HepG2 (cell line): ENCODE measurements around the gene JPT1. TPM values are rescaled to one million over a fixed set of nuclear protein-coding genes. Genes with fewer than 3 reads are reported as not detected.

Experiments
- AGO2 ChIP-seq: fragments of 200-400 bp; formaldehyde crosslinking; optimal IDR thresholded peaks from 2 replicates; pipeline ENCODE3; 2017; ENCODE audit warnings: mild to moderate bottlenecking, low read depth, low read length, moderate library complexity
- CAMTA2 ChIP-seq: sonication (generic); formaldehyde crosslinking; IDR thresholded peaks from 2 replicates; pipeline ENCODE4 v1.4.0; 2020; ENCODE audit warnings: mild to moderate bottlenecking, missing genetic modification reagents, borderline replicate concordance
- CREB1 ChIP-seq, 2 experiments: fragments of 450-650 bp in 1 of 2; IDR thresholded peaks; 2 replicates each; pipeline ENCODE4 v1.6.1; 2016 to 2017; ENCODE audit warnings: control low read depth in 1 of 2, mild to moderate bottlenecking in 1 of 2, missing compliant biosample characterization in 1 of 2, missing genetic modification characterization in 1 of 2
- ELF3 ChIP-seq: IDR thresholded peaks from 2 replicates; pipeline ENCODE4 v1.6.1; 2016; ENCODE audit warnings: missing genetic modification reagents, missing compliant biosample characterization
- HNRNPK ChIP-seq: fragments of 200-400 bp; formaldehyde crosslinking; IDR thresholded peaks from 2 replicates; pipeline ENCODE4 v1.6.1; 2018; ENCODE audit warnings: low read length, low read depth, moderate library complexity, mild to moderate bottlenecking; ENCODE audit not compliant: poor library complexity, severe bottlenecking
- HNRNPUL1 ChIP-seq: fragments of 200-400 bp; formaldehyde crosslinking; IDR thresholded peaks from 2 replicates; pipeline ENCODE4 v1.6.1; 2017; ENCODE audit warnings: low read depth, mild to moderate bottlenecking, low read length, moderate library complexity
- MIER3 ChIP-seq: IDR thresholded peaks from 2 replicates; pipeline ENCODE4 v1.6.1; 2016; ENCODE audit warnings: missing compliant biosample characterization, borderline replicate concordance
- NPAS2 ChIP-seq: sonication (generic); formaldehyde crosslinking; IDR thresholded peaks from 2 replicates; pipeline ENCODE4 v1.8.0; 2022; ENCODE audit warnings: mild to moderate bottlenecking, missing genetic modification reagents, borderline replicate concordance
- SOX6 ChIP-seq, 2 experiments: fragments of 450-650 bp in 1 of 2; sonication (generic) in 1 of 2; formaldehyde crosslinking in 1 of 2; IDR thresholded peaks; 2 replicates each; pipeline versions ENCODE4 v1.4.0 to v1.6.1; 2017 to 2020; ENCODE audit warnings: antibody characterized with exemption in 1 of 2, mild to moderate bottlenecking in 1 of 2, missing genetic modification reagents in 1 of 2
- TBL1XR1 ChIP-seq: fragments of 150-350 bp; IDR thresholded peaks from 2 replicates; pipeline ENCODE4 v1.6.1; 2014; ENCODE audit warnings: borderline replicate concordance, low read length; ENCODE audit not compliant: partially characterized antibody
- U2AF2 ChIP-seq: fragments of 200-400 bp; formaldehyde crosslinking; IDR thresholded peaks from 2 replicates; pipeline ENCODE4 v1.6.1; 2017; ENCODE audit warnings: low read depth, mild to moderate bottlenecking, low read length
- ZFP82 ChIP-seq: sonication (generic); formaldehyde crosslinking; IDR thresholded peaks from 2 replicates; pipeline ENCODE4 v1.5.1; 2020; ENCODE audit warnings: mild to moderate bottlenecking, missing genetic modification reagents, borderline replicate concordance
- ZKSCAN8 ChIP-seq: IDR thresholded peaks from 2 replicates; pipeline ENCODE4 v1.6.1; 2016; ENCODE audit warnings: borderline replicate concordance, missing genetic modification reagents, missing compliant biosample characterization
- polyA plus RNA-seq, 8 experiments: library from polyadenylated mRNA; depleted of rRNA in 3 of 8; stranded (reverse) in 7 of 8; unstranded in 1 of 8; fragments of >200 nt; fragmentation: Illumina TruSeq in 4 of 8; extraction: Trizol in 4 of 8; gene quantifications; 2 replicates each; pipeline versions ENCODE4 v1.2.1 to v1.2.3, GENCODE V29; 2011 to 2016; ENCODE audit warnings: low read depth in 4 of 8, missing spikeins in 1 of 8, mixed read lengths in 1 of 8; ENCODE audit not compliant: insufficient read depth in 1 of 8
- total RNA-seq, 5 experiments: library from RNA; depleted of rRNA; stranded (reverse); fragments of >200 nt; fragmentation: Illumina TruSeq; extraction: Trizol; gene quantifications; 2 replicates each; pipeline ENCODE4 v1.2.3, GENCODE V29; 2016; ENCODE audit warnings: low read depth in 1 of 5
- TF ChIP-seq, protein P1 (sequence below): sonication (generic); formaldehyde crosslinking; IDR thresholded peaks from 2 replicates; pipeline ENCODE4 v1.4.0; 2020; ENCODE audit warnings: missing genetic modification reagents, mild to moderate bottlenecking, borderline replicate concordance
- TF ChIP-seq, protein P2 (sequence below): IDR thresholded peaks from 2 replicates; pipeline ENCODE4 v1.6.1; 2012; ENCODE audit warnings: low read length, improper control_type of control experiment
- TF ChIP-seq, protein P3 (sequence below): sonication (generic); formaldehyde crosslinking; conservative IDR thresholded peaks from 2 replicates; pipeline ENCODE4 v1.8.0; 2022; ENCODE audit warnings: mild to moderate bottlenecking, moderate library complexity, missing genetic modification reagents
- TF ChIP-seq, protein P4 (sequence below): sonication (generic); formaldehyde crosslinking; IDR thresholded peaks from 2 replicates; pipeline ENCODE4 v1.5.1; 2020; ENCODE audit warnings: missing genetic modification reagents, mild to moderate bottlenecking, borderline replicate concordance
- TF ChIP-seq, protein P5 (sequence below): sonication (generic); formaldehyde crosslinking; IDR thresholded peaks from 2 replicates; pipeline ENCODE4 v1.5.1; 2020; ENCODE audit warnings: missing genetic modification reagents, mild to moderate bottlenecking, borderline replicate concordance

JPT1 gene
- total and polyA plus RNA-seq, 2 of the 13 experiments (the other 11 are each of a cell fraction or from before 2014, with no cell fraction given), result 43.3 to 256 TPM

DNA sequence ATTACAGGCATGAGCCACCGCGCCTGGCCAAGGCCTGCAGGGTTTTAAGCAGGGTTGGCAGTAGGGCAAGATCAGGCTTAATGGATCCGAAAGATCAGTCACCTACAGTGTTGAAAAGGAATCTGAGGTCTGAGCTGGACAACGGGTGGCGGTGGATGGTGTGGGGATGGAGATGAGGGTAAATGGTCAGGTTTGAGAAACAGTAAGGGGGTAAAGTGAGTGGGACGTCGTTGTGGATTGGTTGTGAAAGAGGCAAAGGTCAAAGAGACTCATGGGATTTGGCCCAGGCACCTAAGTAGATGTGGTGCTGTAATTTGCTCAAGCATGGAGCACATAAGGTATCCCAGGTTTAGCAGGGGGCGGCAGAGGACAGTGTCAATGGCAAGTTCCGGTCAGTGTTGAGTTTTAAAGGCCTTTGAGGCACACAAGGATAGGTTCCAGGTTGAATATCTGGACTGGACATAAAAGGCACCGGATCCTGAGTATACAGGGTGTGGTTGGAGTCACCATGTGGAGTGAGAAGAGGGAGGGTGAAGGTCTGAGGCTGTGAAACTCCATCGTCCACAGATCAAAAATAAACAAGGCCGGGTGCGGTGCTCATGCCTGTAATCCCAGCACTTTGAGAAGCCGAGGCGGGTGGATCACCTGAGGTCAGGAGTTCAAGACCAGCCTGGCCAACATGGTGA lies 67.7 kb downstream of the JPT1 start (continued):
- TF ChIP-seq, protein P1, sequence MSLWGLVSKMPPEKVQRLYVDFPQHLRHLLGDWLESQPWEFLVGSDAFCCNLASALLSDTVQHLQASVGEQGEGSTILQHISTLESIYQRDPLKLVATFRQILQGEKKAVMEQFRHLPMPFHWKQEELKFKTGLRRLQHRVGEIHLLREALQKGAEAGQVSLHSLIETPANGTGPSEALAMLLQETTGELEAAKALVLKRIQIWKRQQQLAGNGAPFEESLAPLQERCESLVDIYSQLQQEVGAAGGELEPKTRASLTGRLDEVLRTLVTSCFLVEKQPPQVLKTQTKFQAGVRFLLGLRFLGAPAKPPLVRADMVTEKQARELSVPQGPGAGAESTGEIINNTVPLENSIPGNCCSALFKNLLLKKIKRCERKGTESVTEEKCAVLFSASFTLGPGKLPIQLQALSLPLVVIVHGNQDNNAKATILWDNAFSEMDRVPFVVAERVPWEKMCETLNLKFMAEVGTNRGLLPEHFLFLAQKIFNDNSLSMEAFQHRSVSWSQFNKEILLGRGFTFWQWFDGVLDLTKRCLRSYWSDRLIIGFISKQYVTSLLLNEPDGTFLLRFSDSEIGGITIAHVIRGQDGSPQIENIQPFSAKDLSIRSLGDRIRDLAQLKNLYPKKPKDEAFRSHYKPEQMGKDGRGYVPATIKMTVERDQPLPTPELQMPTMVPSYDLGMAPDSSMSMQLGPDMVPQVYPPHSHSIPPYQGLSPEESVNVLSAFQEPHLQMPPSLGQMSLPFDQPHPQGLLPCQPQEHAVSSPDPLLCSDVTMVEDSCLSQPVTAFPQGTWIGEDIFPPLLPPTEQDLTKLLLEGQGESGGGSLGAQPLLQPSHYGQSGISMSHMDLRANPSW (CRISPR knock-in tag), result no peak
- TF ChIP-seq, protein P2, sequence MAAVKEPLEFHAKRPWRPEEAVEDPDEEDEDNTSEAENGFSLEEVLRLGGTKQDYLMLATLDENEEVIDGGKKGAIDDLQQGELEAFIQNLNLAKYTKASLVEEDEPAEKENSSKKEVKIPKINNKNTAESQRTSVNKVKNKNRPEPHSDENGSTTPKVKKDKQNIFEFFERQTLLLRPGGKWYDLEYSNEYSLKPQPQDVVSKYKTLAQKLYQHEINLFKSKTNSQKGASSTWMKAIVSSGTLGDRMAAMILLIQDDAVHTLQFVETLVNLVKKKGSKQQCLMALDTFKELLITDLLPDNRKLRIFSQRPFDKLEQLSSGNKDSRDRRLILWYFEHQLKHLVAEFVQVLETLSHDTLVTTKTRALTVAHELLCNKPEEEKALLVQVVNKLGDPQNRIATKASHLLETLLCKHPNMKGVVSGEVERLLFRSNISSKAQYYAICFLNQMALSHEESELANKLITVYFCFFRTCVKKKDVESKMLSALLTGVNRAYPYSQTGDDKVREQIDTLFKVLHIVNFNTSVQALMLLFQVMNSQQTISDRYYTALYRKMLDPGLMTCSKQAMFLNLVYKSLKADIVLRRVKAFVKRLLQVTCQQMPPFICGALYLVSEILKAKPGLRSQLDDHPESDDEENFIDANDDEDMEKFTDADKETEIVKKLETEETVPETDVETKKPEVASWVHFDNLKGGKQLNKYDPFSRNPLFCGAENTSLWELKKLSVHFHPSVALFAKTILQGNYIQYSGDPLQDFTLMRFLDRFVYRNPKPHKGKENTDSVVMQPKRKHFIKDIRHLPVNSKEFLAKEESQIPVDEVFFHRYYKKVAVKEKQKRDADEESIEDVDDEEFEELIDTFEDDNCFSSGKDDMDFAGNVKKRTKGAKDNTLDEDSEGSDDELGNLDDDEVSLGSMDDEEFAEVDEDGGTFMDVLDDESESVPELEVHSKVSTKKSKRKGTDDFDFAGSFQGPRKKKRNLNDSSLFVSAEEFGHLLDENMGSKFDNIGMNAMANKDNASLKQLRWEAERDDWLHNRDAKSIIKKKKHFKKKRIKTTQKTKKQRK, result no peak
- TF ChIP-seq HNRNPUL1, result no peak
- peak; percentile 51; the same call in 1 of the 2 replicates for TF ChIP-seq ZKSCAN8 (CRISPR knock-in tag)
- no peak for TF ChIP-seq AGO2
- no peak for TF ChIP-seq CREB1 (IDR thresholded peaks at IDR 0.05)
- TF ChIP-seq CREB1 (CRISPR knock-in tag; IDR thresholded peaks at IDR 0.05), result peak; percentile 46; the same call in 1 of the 2 replicates
- no peak for TF ChIP-seq TBL1XR1
- TF ChIP-seq, protein P3, sequence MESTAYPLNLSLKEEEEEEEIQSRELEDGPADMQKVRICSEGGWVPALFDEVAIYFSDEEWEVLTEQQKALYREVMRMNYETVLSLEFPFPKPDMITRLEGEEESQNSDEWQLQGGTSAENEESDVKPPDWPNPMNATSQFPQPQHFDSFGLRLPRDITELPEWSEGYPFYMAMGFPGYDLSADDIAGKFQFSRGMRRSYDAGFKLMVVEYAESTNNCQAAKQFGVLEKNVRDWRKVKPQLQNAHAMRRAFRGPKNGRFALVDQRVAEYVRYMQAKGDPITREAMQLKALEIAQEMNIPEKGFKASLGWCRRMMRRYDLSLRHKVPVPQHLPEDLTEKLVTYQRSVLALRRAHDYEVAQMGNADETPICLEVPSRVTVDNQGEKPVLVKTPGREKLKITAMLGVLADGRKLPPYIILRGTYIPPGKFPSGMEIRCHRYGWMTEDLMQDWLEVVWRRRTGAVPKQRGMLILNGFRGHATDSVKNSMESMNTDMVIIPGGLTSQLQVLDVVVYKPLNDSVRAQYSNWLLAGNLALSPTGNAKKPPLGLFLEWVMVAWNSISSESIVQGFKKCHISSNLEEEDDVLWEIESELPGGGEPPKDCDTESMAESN (CRISPR knock-in tag), result 0 out of 2 replicates have a peak, but pooled peaks have one; percentile 56
- TF ChIP-seq, protein P4, sequence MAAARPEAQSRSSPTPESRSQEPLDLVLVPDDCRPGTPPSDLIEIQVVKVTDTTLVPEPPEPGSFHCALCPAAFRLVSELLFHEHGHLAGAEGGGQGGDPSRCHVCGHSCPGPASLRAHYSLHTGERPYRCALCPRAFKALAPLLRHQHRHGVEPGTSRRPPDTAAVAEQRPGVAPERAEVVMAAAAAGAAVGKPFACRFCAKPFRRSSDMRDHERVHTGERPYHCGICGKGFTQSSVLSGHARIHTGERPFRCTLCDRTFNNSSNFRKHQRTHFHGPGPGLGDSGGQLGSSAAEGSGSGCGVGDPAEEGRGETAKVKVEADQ (CRISPR knock-in tag), result no peak
- no peak for TF ChIP-seq SOX6 (IDR thresholded peaks at IDR 0.05)
- peak; percentile 38 for TF ChIP-seq SOX6 (CRISPR knock-in tag; IDR thresholded peaks at IDR 0.05)
- no peak for TF ChIP-seq ZFP82
- TF ChIP-seq, protein P5, sequence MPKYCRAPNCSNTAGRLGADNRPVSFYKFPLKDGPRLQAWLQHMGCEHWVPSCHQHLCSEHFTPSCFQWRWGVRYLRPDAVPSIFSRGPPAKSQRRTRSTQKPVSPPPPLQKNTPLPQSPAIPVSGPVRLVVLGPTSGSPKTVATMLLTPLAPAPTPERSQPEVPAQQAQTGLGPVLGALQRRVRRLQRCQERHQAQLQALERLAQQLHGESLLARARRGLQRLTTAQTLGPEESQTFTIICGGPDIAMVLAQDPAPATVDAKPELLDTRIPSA (CRISPR knock-in tag), result 0 out of 2 replicates have a peak, but pooled peaks have one; percentile 24
- no peak for TF ChIP-seq HNRNPK
- TF ChIP-seq CAMTA2 (CRISPR knock-in tag), result no peak
- no peak for TF ChIP-seq NPAS2 (CRISPR knock-in tag)
- peak; percentile 36; the same call in 1 of the 2 replicates for TF ChIP-seq MIER3 (CRISPR knock-in tag)
- TF ChIP-seq U2AF2, result no peak
- TF ChIP-seq ELF3, result peak; percentile 65
